ENCODE results near the gene LDB3. TPM values are rescaled to one million over a fixed set of nuclear protein-coding genes. Genes with fewer than 3 reads are reported as not detected.

Gene LDB3
- total and polyA plus RNA-seq, 9 of the 15 experiments (the other 6 are each of a cell fraction or from before 2014, with no cell fraction given), result 0.03 TPM; not detected in 8

DNA sequence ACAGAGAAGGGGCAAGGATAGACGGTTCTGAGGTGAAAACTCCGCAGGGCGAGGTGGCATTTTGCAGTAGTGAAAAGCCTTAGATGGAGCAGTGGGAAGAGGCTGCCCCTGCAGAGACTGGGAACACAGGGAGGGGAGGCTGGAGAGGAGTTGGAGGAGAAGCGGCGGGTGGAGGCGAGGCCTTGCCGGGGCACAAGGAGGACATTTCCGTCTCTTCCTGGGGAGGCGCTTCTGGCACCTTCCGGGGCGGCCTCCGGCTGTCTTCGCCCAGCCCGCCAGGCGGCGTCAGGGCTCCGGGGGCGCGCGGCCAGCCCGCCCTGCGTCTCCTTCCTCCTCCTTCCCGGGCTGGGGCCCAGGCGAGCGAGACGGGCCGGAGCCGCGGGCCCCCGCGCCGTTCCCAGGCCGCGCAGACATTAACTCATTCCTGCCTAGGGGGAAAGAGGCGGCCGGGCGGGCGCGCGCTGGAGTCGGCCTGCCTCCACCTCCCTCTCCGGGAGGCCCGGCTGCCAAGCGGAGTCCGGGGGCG, 42.7 kb downstream of the LDB3 start (continued):
- TF ChIP-seq, protein P1, sequence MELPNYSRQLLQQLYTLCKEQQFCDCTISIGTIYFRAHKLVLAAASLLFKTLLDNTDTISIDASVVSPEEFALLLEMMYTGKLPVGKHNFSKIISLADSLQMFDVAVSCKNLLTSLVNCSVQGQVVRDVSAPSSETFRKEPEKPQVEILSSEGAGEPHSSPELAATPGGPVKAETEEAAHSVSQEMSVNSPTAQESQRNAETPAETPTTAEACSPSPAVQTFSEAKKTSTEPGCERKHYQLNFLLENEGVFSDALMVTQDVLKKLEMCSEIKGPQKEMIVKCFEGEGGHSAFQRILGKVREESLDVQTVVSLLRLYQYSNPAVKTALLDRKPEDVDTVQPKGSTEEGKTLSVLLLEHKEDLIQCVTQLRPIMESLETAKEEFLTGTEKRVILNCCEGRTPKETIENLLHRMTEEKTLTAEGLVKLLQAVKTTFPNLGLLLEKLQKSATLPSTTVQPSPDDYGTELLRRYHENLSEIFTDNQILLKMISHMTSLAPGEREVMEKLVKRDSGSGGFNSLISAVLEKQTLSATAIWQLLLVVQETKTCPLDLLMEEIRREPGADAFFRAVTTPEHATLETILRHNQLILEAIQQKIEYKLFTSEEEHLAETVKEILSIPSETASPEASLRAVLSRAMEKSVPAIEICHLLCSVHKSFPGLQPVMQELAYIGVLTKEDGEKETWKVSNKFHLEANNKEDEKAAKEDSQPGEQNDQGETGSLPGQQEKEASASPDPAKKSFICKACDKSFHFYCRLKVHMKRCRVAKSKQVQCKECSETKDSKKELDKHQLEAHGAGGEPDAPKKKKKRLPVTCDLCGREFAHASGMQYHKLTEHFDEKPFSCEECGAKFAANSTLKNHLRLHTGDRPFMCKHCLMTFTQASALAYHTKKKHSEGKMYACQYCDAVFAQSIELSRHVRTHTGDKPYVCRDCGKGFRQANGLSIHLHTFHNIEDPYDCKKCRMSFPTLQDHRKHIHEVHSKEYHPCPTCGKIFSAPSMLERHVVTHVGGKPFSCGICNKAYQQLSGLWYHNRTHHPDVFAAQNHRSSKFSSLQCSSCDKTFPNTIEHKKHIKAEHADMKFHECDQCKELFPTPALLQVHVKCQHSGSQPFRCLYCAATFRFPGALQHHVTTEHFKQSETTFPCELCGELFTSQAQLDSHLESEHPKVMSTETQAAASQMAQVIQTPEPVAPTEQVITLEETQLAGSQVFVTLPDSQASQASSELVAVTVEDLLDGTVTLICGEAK (IDR thresholded peaks at IDR 0.05), result peak; percentile 72
- TF ChIP-seq, protein P1 (CRISPR knock-in tag; IDR thresholded peaks at IDR 0.05), result no peak
- TF ChIP-seq NFYB (IDR thresholded peaks at IDR 0.05; ENCODE audit: extremely low read depth, insufficient read length) (no peak), SMARCC2 (IDR thresholded peaks at IDR 0.05; ENCODE audit: low read depth) (no peak), PURB (CRISPR knock-in tag; IDR thresholded peaks at IDR 0.05; ENCODE audit: low read depth) (no peak), ZNF766 (CRISPR knock-in tag; conservative IDR thresholded peaks at IDR 0.05) (no peak; the same call in 1 of the 2 replicates), NBN (IDR thresholded peaks at IDR 0.05; ENCODE audit: low read depth) (no peak), U2AF1 (optimal IDR thresholded peaks at IDR 0.05; ENCODE audit: low read depth, low read length) (no peak), TOE1 (IDR thresholded peaks at IDR 0.05; ENCODE audit: borderline replicate concordance) (no peak), TOE1 (CRISPR knock-in tag; IDR thresholded peaks at IDR 0.05; ENCODE audit: borderline replicate concordance, low read depth) (no peak), FOSL1 (tag; conservative IDR thresholded peaks at IDR 0.05) (no peak; the same call in 1 of the 2 replicates), ZNF76 (CRISPR knock-in tag; IDR thresholded peaks at IDR 0.05; ENCODE audit: borderline replicate concordance) (no peak), ZNF431 (CRISPR knock-in tag; IDR thresholded peaks at IDR 0.05) (no peak)
- TF ChIP-seq, protein P2, sequence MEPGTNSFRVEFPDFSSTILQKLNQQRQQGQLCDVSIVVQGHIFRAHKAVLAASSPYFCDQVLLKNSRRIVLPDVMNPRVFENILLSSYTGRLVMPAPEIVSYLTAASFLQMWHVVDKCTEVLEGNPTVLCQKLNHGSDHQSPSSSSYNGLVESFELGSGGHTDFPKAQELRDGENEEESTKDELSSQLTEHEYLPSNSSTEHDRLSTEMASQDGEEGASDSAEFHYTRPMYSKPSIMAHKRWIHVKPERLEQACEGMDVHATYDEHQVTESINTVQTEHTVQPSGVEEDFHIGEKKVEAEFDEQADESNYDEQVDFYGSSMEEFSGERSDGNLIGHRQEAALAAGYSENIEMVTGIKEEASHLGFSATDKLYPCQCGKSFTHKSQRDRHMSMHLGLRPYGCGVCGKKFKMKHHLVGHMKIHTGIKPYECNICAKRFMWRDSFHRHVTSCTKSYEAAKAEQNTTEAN (CRISPR knock-in tag; IDR thresholded peaks at IDR 0.05), result no peak
- TF ChIP-seq, protein P3, sequence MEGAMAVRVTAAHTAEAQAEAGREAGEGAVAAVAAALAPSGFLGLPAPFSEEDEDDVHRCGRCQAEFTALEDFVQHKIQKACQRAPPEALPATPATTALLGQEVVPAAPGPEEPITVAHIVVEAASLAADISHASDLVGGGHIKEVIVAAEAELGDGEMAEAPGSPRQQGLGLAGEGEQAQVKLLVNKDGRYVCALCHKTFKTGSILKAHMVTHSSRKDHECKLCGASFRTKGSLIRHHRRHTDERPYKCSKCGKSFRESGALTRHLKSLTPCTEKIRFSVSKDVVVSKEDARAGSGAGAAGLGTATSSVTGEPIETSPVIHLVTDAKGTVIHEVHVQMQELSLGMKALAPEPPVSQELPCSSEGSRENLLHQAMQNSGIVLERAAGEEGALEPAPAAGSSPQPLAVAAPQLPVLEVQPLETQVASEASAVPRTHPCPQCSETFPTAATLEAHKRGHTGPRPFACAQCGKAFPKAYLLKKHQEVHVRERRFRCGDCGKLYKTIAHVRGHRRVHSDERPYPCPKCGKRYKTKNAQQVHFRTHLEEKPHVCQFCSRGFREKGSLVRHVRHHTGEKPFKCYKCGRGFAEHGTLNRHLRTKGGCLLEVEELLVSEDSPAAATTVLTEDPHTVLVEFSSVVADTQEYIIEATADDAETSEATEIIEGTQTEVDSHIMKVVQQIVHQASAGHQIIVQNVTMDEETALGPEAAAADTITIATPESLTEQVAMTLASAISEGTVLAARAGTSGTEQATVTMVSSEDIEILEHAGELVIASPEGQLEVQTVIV (CRISPR knock-in tag; IDR thresholded peaks at IDR 0.05; ENCODE audit: borderline replicate concordance), result no peak
